GM23338 (cell line): ENCODE data around the gene GK2. TPM values are rescaled to one million over a fixed set of nuclear protein-coding genes. Genes with fewer than 3 reads are reported as not detected.

Source experiments
- ATAC-seq: fragments of 200-7000 bp; cut with Tn5 transposase; 3 replicates; pipeline ENCODE4 v1.9.1; 2020
- DNase-seq: peaks from one replicate; pipeline ENCODE4 v3.0.0-alpha.2; 2015; ENCODE audit warnings: low spot score
- H2AFZ ChIP-seq: fragments of 200-600 bp; sonication (generic); 2 replicates; pipeline ENCODE4 v1.8.0; 2016; ENCODE audit warnings: antibody characterized with exemption, mild to moderate bottlenecking, moderate library complexity
- H3F3A ChIP-seq: fragments of 200-600 bp; sonication (generic); replicated peaks from 2 replicates; pipeline ENCODE4 v1.8.0; 2017; ENCODE audit warnings: antibody characterized with exemption, mixed run types, low read depth
- H3K27ac ChIP-seq: fragments of 200-600 bp; sonication (generic); 2 replicates; pipeline ENCODE4 v1.6.1; 2016; ENCODE audit warnings: low read depth
- H3K27me3 ChIP-seq: fragments of 200-600 bp; sonication (generic); 2 replicates; pipeline ENCODE4 v1.8.0; 2016; ENCODE audit warnings: mild to moderate bottlenecking, mixed run types, moderate library complexity; ENCODE audit not compliant: insufficient read depth
- H3K36me3 ChIP-seq: fragments of 200-600 bp; sonication (generic); 2 replicates; pipeline ENCODE4 v1.8.0; 2016; ENCODE audit warnings: mild to moderate bottlenecking; ENCODE audit not compliant: insufficient read depth
- H3K4me1 ChIP-seq: fragments of 200-600 bp; sonication (generic); 2 replicates; pipeline ENCODE4 v1.8.0; 2016; ENCODE audit warnings: mild to moderate bottlenecking, moderate library complexity; ENCODE audit not compliant: insufficient read depth
- H3K4me2 ChIP-seq: fragments of 200-600 bp; sonication (generic); 2 replicates; pipeline ENCODE4 v1.7.1; 2017; ENCODE audit warnings: mixed run types
- H3K4me3 ChIP-seq: fragments of 200-600 bp; sonication (generic); 2 replicates; pipeline ENCODE4 v1.6.1; 2016; ENCODE audit warnings: mixed run types
- H3K79me2 ChIP-seq: fragments of 200-600 bp; sonication (generic); replicated peaks from 2 replicates; pipeline ENCODE4 v1.8.0; 2017; ENCODE audit warnings: mild to moderate bottlenecking; ENCODE audit not compliant: insufficient read depth
- H3K9me2 ChIP-seq: fragments of 200-600 bp; sonication (generic); 2 replicates; pipeline ENCODE4 v1.8.0; 2017; ENCODE audit not compliant: insufficient read depth
- H4K20me1 ChIP-seq: fragments of 200-600 bp; sonication (generic); replicated peaks from 2 replicates; pipeline ENCODE4 v1.8.0; 2017; ENCODE audit warnings: mild to moderate bottlenecking; ENCODE audit not compliant: insufficient read depth
- H3K27ac Mint-ChIP-seq: 2 replicates; pipeline ENCODE4 v1.8.0; 2020; ENCODE audit warnings: inconsistent platforms, mild to moderate bottlenecking, moderate library complexity, mixed read lengths
- H3K27me3 Mint-ChIP-seq: 3 replicates; pipeline ENCODE4 v1.8.0; 2022; ENCODE audit warnings: low read depth, mild to moderate bottlenecking, moderate library complexity, mixed read lengths, inconsistent platforms; ENCODE audit not compliant: insufficient read depth, poor library complexity
- H3K36me3 Mint-ChIP-seq: 3 replicates; pipeline ENCODE4 v1.8.0; 2021; ENCODE audit warnings: low read depth, mild to moderate bottlenecking, inconsistent platforms, moderate library complexity, mixed read lengths
- H3K4me1 Mint-ChIP-seq: 3 replicates; pipeline ENCODE4 v1.8.0; 2020; ENCODE audit warnings: mild to moderate bottlenecking, inconsistent platforms, mixed read lengths
- H3K4me3 Mint-ChIP-seq: 3 replicates; pipeline ENCODE4 v1.8.0; 2021; ENCODE audit warnings: moderate library complexity, mild to moderate bottlenecking, inconsistent platforms, mixed read lengths
- H3K9me3 Mint-ChIP-seq: 3 replicates; pipeline ENCODE4 v1.8.0; 2020; ENCODE audit warnings: moderate library complexity, mild to moderate bottlenecking, inconsistent platforms, mixed read lengths
- CREB1 ChIP-seq: fragments of 250-450 bp; sonication (Bioruptor Pico); IDR thresholded peaks from 2 replicates; pipeline ENCODE4 v1.5.0; 2020; ENCODE audit warnings: low read depth, mild to moderate bottlenecking, moderate library complexity
- EZH2 ChIP-seq: fragments of 200-600 bp; sonication (generic); IDR thresholded peaks from one replicate; pipeline ENCODE4 v1.8.0; 2017; ENCODE audit warnings: antibody characterized with exemption, mild to moderate bottlenecking, low read depth; ENCODE audit not compliant: unreplicated experiment
- EZH2phosphoT487 ChIP-seq: fragments of 200-600 bp; sonication (generic); IDR thresholded peaks from one replicate; pipeline ENCODE4 v1.8.1; 2018; ENCODE audit warnings: antibody characterized with exemption; ENCODE audit not compliant: unreplicated experiment
- JUNB ChIP-seq: IDR thresholded peaks from one replicate; pipeline ENCODE4 v1.6.1; 2016; ENCODE audit warnings: antibody characterized with exemption; ENCODE audit not compliant: unreplicated experiment
- NANOG ChIP-seq: IDR thresholded peaks from 2 replicates; pipeline ENCODE4 v1.6.1; 2016; ENCODE audit warnings: antibody characterized with exemption, borderline replicate concordance
- POLR2AphosphoS5 ChIP-seq: IDR thresholded peaks from 2 replicates; pipeline ENCODE4 v1.6.1; 2016; ENCODE audit warnings: antibody characterized with exemption, low read depth
- STAT1 ChIP-seq: IDR thresholded peaks from one replicate; pipeline ENCODE4 v1.6.1; 2016; ENCODE audit warnings: antibody characterized with exemption; ENCODE audit not compliant: unreplicated experiment
- ZNF114 ChIP-seq: fragments of 250-450 bp; sonication (Bioruptor Pico); IDR thresholded peaks from 2 replicates; pipeline ENCODE4 v1.5.0; 2020; ENCODE audit warnings: mild to moderate bottlenecking, moderate library complexity
- ZNF331 ChIP-seq: fragments of 250-450 bp; sonication (Bioruptor Pico); IDR thresholded peaks from 2 replicates; pipeline ENCODE4 v1.5.0; 2020; ENCODE audit warnings: low read depth, mild to moderate bottlenecking, moderate library complexity
- polyA plus RNA-seq: library from polyadenylated mRNA; unstranded; fragments of >200 nt; fragmentation: Nextera tagmentation; extraction: Ambion mirVana; gene quantifications from 2 replicates; pipeline ENCODE4 v1.2.1, GENCODE V29; 2016
- total RNA-seq: library from RNA; depleted of rRNA; stranded (reverse); fragments of >200 nt; shearing (Covaris generic); gene quantifications from 2 replicates; pipeline ENCODE4 v1.2.3, GENCODE V29; 2014
- TF ChIP-seq, protein P1 (sequence below): fragments of 250-450 bp; sonication (Bioruptor Pico); IDR thresholded peaks from 2 replicates; pipeline ENCODE4 v1.5.0; 2020; ENCODE audit warnings: mild to moderate bottlenecking, moderate library complexity
- TF ChIP-seq, protein P2 (sequence below), 2 experiments: fragments of 200-600 bp in 1 of 2; sonication (generic) in 1 of 2; conservative IDR thresholded peaks; 2 replicates each; pipeline versions ENCODE4 v1.5.1 to v1.6.1; 2016 to 2017; ENCODE audit warnings: antibody characterized with exemption in 2 of 2, low read depth in 2 of 2, mild to moderate bottlenecking in 2 of 2, moderate library complexity in 1 of 2
- TF ChIP-seq, protein P3 (sequence below): IDR thresholded peaks from 2 replicates; pipeline ENCODE4 v1.6.1; 2016; ENCODE audit warnings: antibody characterized with exemption
- TF ChIP-seq, protein P4 (sequence below): IDR thresholded peaks from one replicate; pipeline ENCODE4 v1.6.1; 2018; ENCODE audit warnings: antibody characterized with exemption; ENCODE audit not compliant: unreplicated experiment

The GK2 gene
- total and polyA plus RNA-seq, 2 experiments from 2014 or later = not detected

DNA sequence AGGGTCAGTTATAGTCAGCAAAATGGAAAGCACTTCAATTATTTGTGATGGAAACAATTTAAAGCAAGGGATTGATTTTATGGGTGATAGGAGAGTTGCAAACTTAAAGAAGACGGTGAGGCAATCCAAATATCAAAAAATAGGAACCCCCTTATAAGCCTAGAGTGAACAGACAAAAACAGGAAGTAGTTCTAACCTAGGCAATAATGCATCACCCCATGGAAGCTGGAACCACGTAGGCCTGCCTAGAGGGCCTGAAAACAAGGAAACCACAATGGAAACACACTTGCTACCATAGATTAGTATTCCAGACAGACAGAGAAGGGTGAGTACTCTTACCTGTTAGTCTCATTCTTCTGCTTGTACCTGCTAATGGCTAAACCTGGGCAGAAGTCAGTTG is 13.5 kb upstream of the GK2 start:
- no peaks in the 10 kb centered on the region for H3K27me3 ChIP-seq
- no peaks in the 10 kb centered on the region for H4K20me1 ChIP-seq
- H3K36me3 ChIP-seq = no peaks in the 10 kb centered on the region
- no peak for DNase-seq
- no peaks in the 10 kb centered on the region for H3K27me3 Mint-ChIP-seq
- no peak overlapping the region for H3K4me3 ChIP-seq
- H3F3A ChIP-seq = no peaks in the 10 kb centered on the region
- no peak for TF ChIP-seq CREB1 (CRISPR knock-in tag)
- TF ChIP-seq NANOG = no peak
- TF ChIP-seq, protein P1, sequence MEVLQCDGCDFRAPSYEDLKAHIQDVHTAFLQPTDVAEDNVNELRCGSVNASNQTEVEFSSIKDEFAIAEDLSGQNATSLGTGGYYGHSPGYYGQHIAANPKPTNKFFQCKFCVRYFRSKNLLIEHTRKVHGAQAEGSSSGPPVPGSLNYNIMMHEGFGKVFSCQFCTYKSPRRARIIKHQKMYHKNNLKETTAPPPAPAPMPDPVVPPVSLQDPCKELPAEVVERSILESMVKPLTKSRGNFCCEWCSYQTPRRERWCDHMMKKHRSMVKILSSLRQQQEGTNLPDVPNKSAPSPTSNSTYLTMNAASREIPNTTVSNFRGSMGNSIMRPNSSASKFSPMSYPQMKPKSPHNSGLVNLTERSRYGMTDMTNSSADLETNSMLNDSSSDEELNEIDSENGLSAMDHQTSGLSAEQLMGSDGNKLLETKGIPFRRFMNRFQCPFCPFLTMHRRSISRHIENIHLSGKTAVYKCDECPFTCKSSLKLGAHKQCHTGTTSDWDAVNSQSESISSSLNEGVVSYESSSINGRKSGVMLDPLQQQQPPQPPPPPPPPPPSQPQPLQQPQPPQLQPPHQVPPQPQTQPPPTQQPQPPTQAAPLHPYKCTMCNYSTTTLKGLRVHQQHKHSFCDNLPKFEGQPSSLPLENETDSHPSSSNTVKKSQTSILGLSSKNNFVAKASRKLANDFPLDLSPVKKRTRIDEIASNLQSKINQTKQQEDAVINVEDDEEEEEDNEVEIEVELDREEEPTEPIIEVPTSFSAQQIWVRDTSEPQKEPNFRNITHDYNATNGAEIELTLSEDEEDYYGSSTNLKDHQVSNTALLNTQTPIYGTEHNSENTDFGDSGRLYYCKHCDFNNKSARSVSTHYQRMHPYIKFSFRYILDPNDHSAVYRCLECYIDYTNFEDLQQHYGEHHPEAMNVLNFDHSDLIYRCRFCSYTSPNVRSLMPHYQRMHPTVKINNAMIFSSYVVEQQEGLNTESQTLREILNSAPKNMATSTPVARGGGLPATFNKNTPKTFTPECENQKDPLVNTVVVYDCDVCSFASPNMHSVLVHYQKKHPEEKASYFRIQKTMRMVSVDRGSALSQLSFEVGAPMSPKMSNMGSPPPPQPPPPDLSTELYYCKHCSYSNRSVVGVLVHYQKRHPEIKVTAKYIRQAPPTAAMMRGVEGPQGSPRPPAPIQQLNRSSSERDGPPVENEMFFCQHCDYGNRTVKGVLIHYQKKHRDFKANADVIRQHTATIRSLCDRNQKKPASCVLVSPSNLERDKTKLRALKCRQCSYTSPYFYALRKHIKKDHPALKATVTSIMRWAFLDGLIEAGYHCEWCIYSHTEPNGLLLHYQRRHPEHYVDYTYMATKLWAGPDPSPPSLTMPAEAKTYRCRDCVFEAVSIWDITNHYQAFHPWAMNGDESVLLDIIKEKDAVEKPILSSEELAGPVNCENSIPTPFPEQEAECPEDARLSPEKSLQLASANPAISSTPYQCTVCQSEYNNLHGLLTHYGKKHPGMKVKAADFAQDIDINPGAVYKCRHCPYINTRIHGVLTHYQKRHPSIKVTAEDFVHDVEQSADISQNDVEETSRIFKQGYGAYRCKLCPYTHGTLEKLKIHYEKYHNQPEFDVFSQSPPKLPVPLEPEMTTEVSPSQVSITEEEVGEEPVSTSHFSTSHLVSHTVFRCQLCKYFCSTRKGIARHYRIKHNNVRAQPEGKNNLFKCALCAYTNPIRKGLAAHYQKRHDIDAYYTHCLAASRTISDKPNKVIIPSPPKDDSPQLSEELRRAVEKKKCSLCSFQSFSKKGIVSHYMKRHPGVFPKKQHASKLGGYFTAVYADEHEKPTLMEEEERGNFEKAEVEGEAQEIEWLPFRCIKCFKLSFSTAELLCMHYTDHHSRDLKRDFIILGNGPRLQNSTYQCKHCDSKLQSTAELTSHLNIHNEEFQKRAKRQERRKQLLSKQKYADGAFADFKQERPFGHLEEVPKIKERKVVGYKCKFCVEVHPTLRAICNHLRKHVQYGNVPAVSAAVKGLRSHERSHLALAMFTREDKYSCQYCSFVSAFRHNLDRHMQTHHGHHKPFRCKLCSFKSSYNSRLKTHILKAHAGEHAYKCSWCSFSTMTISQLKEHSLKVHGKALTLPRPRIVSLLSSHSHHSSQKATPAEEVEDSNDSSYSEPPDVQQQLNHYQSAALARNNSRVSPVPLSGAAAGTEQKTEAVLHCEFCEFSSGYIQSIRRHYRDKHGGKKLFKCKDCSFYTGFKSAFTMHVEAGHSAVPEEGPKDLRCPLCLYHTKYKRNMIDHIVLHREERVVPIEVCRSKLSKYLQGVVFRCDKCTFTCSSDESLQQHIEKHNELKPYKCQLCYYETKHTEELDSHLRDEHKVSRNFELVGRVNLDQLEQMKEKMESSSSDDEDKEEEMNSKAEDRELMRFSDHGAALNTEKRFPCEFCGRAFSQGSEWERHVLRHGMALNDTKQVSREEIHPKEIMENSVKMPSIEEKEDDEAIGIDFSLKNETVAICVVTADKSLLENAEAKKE (CRISPR knock-in tag) = no peak
- no peak for TF ChIP-seq EZH2
- TF ChIP-seq ZNF331 (CRISPR knock-in tag) = no peak
- TF ChIP-seq ZNF114 = no peak
- TF ChIP-seq, protein P2, sequence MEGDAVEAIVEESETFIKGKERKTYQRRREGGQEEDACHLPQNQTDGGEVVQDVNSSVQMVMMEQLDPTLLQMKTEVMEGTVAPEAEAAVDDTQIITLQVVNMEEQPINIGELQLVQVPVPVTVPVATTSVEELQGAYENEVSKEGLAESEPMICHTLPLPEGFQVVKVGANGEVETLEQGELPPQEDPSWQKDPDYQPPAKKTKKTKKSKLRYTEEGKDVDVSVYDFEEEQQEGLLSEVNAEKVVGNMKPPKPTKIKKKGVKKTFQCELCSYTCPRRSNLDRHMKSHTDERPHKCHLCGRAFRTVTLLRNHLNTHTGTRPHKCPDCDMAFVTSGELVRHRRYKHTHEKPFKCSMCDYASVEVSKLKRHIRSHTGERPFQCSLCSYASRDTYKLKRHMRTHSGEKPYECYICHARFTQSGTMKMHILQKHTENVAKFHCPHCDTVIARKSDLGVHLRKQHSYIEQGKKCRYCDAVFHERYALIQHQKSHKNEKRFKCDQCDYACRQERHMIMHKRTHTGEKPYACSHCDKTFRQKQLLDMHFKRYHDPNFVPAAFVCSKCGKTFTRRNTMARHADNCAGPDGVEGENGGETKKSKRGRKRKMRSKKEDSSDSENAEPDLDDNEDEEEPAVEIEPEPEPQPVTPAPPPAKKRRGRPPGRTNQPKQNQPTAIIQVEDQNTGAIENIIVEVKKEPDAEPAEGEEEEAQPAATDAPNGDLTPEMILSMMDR (conservative IDR thresholded peaks at IDR 0.05; ENCODE audit: low read depth in 2 of 2) = no peak
- TF ChIP-seq, protein P3, sequence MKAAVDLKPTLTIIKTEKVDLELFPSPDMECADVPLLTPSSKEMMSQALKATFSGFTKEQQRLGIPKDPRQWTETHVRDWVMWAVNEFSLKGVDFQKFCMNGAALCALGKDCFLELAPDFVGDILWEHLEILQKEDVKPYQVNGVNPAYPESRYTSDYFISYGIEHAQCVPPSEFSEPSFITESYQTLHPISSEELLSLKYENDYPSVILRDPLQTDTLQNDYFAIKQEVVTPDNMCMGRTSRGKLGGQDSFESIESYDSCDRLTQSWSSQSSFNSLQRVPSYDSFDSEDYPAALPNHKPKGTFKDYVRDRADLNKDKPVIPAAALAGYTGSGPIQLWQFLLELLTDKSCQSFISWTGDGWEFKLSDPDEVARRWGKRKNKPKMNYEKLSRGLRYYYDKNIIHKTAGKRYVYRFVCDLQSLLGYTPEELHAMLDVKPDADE = no peak
- no peak for TF ChIP-seq POLR2AphosphoS5
- no peak for TF ChIP-seq STAT1
- TF ChIP-seq, protein P4, sequence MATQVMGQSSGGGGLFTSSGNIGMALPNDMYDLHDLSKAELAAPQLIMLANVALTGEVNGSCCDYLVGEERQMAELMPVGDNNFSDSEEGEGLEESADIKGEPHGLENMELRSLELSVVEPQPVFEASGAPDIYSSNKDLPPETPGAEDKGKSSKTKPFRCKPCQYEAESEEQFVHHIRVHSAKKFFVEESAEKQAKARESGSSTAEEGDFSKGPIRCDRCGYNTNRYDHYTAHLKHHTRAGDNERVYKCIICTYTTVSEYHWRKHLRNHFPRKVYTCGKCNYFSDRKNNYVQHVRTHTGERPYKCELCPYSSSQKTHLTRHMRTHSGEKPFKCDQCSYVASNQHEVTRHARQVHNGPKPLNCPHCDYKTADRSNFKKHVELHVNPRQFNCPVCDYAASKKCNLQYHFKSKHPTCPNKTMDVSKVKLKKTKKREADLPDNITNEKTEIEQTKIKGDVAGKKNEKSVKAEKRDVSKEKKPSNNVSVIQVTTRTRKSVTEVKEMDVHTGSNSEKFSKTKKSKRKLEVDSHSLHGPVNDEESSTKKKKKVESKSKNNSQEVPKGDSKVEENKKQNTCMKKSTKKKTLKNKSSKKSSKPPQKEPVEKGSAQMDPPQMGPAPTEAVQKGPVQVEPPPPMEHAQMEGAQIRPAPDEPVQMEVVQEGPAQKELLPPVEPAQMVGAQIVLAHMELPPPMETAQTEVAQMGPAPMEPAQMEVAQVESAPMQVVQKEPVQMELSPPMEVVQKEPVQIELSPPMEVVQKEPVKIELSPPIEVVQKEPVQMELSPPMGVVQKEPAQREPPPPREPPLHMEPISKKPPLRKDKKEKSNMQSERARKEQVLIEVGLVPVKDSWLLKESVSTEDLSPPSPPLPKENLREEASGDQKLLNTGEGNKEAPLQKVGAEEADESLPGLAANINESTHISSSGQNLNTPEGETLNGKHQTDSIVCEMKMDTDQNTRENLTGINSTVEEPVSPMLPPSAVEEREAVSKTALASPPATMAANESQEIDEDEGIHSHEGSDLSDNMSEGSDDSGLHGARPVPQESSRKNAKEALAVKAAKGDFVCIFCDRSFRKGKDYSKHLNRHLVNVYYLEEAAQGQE = no peak
- TF ChIP-seq JUNB = no peak
- TF ChIP-seq EZH2phosphoT487 = no peak
- H2AFZ ChIP-seq = no peak overlapping the region
- H3K4me1 ChIP-seq = no peaks in the 10 kb centered on the region
- no peak overlapping the region for H3K4me2 ChIP-seq
- no peak overlapping the region for H3K27ac Mint-ChIP-seq
- peaks cover 7% of the 10 kb centered on the region; the same call in 1 of the 2 replicates for H3K9me2 ChIP-seq
- no peaks in the 10 kb centered on the region for H3K36me3 Mint-ChIP-seq
- H3K4me1 Mint-ChIP-seq = peaks cover 4% of the 10 kb centered on the region; the same call in 2 of the 3 replicates
- H3K9me3 Mint-ChIP-seq = no peaks in the 10 kb centered on the region
- no peak for ATAC-seq
- H3K79me2 ChIP-seq = no peaks in the 10 kb centered on the region
- no peak overlapping the region for H3K4me3 Mint-ChIP-seq
- H3K27ac ChIP-seq = no peak overlapping the region
